RWPE1 (cell line): ENCODE measurements around the gene PKIG.

Source experiments
- CTCF ChIA-PET: fragments of 350-600 bp; sonication (Branson Sonifier 250); formaldehyde crosslinking; extraction: SDS; loops from one replicate; lab custom pipeline; 2021; lab: Yijun Ruan, JAX
- POLR2A ChIA-PET: fragments of 400-600 bp; formaldehyde crosslinking; extraction: SDS; loops from one replicate; lab custom pipeline; 2020; ENCODE audit warnings: antibody characterized with exemption; ENCODE audit not compliant: low non-redundant PET; lab: Yijun Ruan, JAX
- DNase-seq: peaks from one replicate; pipeline ENCODE4 v3.0.0; 2012; ENCODE audit warnings: low spot score
- H3K27ac ChIP-seq: fragments of 450-650 bp; 2 replicates; pipeline ENCODE4 v1.5.1; 2017
- CTCF ChIP-seq: fragments of 450-650 bp; conservative IDR thresholded peaks from 2 replicates; pipeline ENCODE4 v1.5.1; 2017; ENCODE audit warnings: low read depth, mild to moderate bottlenecking

Gene PKIG

DNA sequence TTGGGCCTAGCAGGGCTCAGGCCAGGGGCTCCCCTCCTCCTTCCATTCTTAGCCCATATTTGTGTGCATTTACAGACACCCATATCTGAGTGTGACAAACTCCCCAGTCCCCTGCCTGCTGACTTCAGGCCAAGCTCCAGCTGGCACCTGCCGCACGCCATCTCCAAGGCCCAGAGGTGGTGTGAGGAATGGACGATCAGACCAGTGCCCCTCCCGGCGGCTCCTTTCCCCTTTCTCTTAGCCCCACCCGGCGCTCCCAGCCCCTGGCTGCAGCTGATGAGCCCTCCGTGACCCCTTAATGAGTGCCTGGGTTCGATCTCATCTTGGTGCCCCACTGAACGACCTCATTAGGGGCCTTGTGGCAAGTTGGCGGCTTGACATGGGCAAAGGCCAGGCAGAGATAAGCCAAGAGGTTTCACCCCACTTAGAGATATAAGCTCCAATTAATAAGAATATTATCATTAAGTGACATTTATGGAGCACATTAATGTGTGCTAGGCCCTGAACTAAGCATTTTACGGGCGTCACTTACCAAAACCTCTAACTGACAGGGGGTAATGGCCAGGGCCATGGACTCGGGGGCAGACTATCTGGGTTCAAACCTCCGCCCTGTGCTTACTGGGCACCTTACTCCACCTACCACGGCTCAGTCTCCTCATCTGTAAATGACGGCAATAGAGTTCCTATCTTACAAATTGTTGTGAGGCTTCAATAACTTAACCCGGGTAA is 51.7 kb downstream of the PKIG start:
- ChIA-PET POLR2A (interaction anchor here (0.7 kb wide), 1 partner anchor 13 kb away, joined by 3 read pairs; no protein-coding TSS in a partner anchor), CTCF (interaction anchor here (0.6 to 0.7 kb wide), 3 partner anchors 91 to 166 kb away, joined by 3 to 5 read pairs (median 3); no protein-coding TSS in a partner anchor)
- TF ChIP-seq CTCF = no peak
- no peak overlapping the region for H3K27ac ChIP-seq
- no peak for DNase-seq

DNA sequence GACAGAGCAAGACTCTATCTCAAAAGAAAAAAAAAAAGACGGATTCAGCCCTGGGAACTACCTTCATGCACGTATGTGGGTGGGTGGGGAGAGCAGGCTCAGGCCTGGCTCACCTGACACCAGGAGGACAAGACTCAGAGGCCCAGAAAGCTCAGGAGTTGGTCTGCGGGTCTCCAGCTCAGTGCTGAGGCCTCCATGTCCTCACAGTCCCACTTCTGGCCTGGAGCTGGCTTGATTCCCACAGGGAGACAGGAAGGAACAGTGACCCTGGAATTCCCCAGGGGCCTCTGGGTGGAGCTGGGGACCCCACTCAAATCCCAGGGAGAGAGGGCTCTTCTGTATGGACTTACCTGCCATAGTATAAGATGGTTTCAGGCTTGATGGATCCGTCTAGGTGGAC is 53.5 kb downstream of the PKIG start:
- TF ChIP-seq CTCF = no peak
- ChIA-PET CTCF (interaction anchor here (1.0 to 1.3 kb wide), 2 partner anchors 14 to 25 kb away, joined by 3 to 5 read pairs; no protein-coding TSS in a partner anchor), POLR2A (no interaction called here)
- H3K27ac ChIP-seq = no peak overlapping the region
- no peak for DNase-seq

- POLR2A ChIA-PET = no interaction called here
- no peak for TF ChIP-seq CTCF
- CTCF ChIA-PET = interaction anchor here (0.6 kb wide), 1 partner anchor 459 kb away, joined by 3 read pairs; no protein-coding TSS in a partner anchor
- DNase-seq = no peak
- H3K27ac ChIP-seq = no peak overlapping the region
Measured at GRCh38 chr20:44637042-44637441, 54.7 kb downstream of the PKIG start.

GRCh38 chr20:44637522-44638372 is 55.4 kb downstream of the PKIG start:
- DNase-seq = no peak
- CTCF ChIA-PET = interaction anchor here (0.6 to 1.2 kb wide), 2 partner anchors 46 to 458 kb away, joined by 3 to 4 read pairs; no protein-coding TSS in a partner anchor
- no peak overlapping the region for H3K27ac ChIP-seq
- TF ChIP-seq CTCF = no peak
- POLR2A ChIA-PET = no interaction called here

DNA sequence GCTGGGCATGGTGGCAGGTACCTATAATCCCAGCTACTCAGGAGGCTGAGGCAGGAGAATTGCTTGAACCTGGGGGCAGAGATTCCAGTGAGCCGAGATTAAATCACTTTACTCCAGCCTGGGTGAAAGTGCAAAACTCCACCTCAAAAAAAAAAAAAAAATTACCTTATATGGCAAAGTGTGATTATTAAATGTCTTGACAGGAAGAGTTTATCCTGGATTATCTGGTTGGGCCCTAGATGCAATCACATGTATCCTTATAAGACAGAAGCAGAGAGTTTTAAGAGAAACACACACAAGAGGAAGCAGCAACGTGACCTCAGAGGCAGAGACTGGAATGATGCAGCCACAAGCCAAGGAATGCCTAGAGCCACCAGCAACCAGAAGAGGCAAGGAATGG is 58.1 kb downstream of the PKIG start:
- CTCF ChIA-PET = interaction anchor here (0.7 kb wide), 1 partner anchor 9 kb away, joined by 5 read pairs; no protein-coding TSS in a partner anchor
- H3K27ac ChIP-seq = peak overlapping the region; percentile 93

More for the DNA sequence above, 58.1 kb downstream of the PKIG start:
- POLR2A ChIA-PET = no interaction called here
- no peak for TF ChIP-seq CTCF
- no peak for DNase-seq
